ENCODE results near the gene UXS1. TPM values are rescaled to one million over a fixed set of nuclear protein-coding genes. Genes with fewer than 3 reads are reported as not detected.

Gene UXS1
- total and polyA plus RNA-seq, 9 of the 15 experiments (the other 6 are each of a cell fraction or from before 2014, with no cell fraction given): 5.8 to 25.8 (median 15.0) TPM

- 83% methylated on average over 5 of the region's 5 CpGs for WGBS (ENCODE audit: insufficient coverage, low coverage, missing lambda C conversion rate)
- FAIRE-seq (no peak), DNase-seq (ENCODE audit: extremely low read depth in 1 of 4, low spot score in 3 of 4) (no peak), ATAC-seq (no peak)
- BruUV-seq (replicated peaks): no TSS peak
- H3K27me3 ChIP-seq (ENCODE audit: control insufficient read depth in 2 of 2, insufficient read depth in 2 of 2, low read length in 2 of 2): no peaks in the 10 kb centered on the region
- no peak for TF ChIP-seq ZNF766 (CRISPR knock-in tag; conservative IDR thresholded peaks at IDR 0.05)
- no peak for TF ChIP-seq ZSCAN32 (CRISPR knock-in tag; IDR thresholded peaks at IDR 0.05)
- TF ChIP-seq MAX (CRISPR knock-in tag; IDR thresholded peaks at IDR 0.05): no peak
- no peak for TF ChIP-seq DDX20 (tag; IDR thresholded peaks at IDR 0.05; ENCODE audit: low read depth)
- no peak for TF ChIP-seq GTF2E2 (tag; IDR thresholded peaks at IDR 0.05)
- TF ChIP-seq PHTF2 (CRISPR knock-in tag; IDR thresholded peaks at IDR 0.05): no peak
- no peak for TF ChIP-seq TRIM28 (IDR thresholded peaks at IDR 0.05)
- H3K9me3 ChIP-seq (replicated peaks; ENCODE audit: control insufficient read depth, insufficient read depth, low read depth, low read length): no peaks in the 10 kb centered on the region
- no peak overlapping the region for H3K27ac ChIP-seq (ENCODE audit: extremely low read depth, low read depth, low read length)
- intact Hi-C loops (cut with micrococcal nuclease) (loop anchor here (5.0 kb wide), 1 partner anchor 75 kb away; the partner anchor contains the start of gene UXS1), in situ Hi-C loops (cut with MboI) (no loop called here)
- H3K9me1 ChIP-seq (ENCODE audit: control insufficient read depth, insufficient read depth, low read length): no peaks in the 10 kb centered on the region
- peaks cover 13 to 25% of the 10 kb centered on the region in 2 experiments; a peak in 4 of 5 replicates for H3K4me1 ChIP-seq (replicated peaks in 1 of 2; ENCODE audit: control insufficient read depth in 2 of 2, insufficient read depth in 2 of 2, low read length in 2 of 2)
- POLR2A ChIA-PET: interaction anchor here (0.5 to 0.7 kb wide), 3 partner anchors 60 to 416 kb away, joined by 3 read pairs; no protein-coding TSS in a partner anchor
- CTCF ChIA-PET (ENCODE audit: low intra/inter-chr PET ratio): no interaction called here
- 0 out of 3 replicates have a peak, but pooled peaks cover 2% of the 10 kb centered on the region for H3K79me2 ChIP-seq (ENCODE audit: control insufficient read depth, insufficient read depth, low read length)
- peaks cover 18% of the 10 kb centered on the region; the same call in 1 of the 2 replicates for H4K20me1 ChIP-seq (replicated peaks; ENCODE audit: control insufficient read depth, insufficient read depth, low read length)
- H3K36me3 ChIP-seq (ENCODE audit: control insufficient read depth, insufficient read depth, low read length): peaks cover 52% of the 10 kb centered on the region
- no peak overlapping the region for H3K4me3 ChIP-seq
- H3K9ac ChIP-seq (ENCODE audit: insufficient read depth in 1 of 2, low read depth in 2 of 2, low read length in 2 of 2): no peak overlapping the region
- H2AFZ ChIP-seq (ENCODE audit: low read depth, low read length): no peak overlapping the region
- H3K4me2 ChIP-seq (ENCODE audit: insufficient read depth, low read length): no peak overlapping the region
These were observed 76.8 kb downstream of the UXS1 start for GRCh38 chr2:106117347-106117746.

Data from K562 (cell line).